Fibroblast of upper back skin (primary cell): Measurements from ENCODE around the gene RIMS4.
"Not testable (repeated sequence)": the region's sequence is repeated elsewhere in the genome, so short reads cannot be mapped to it uniquely, and the experiment has no call there.

Experiments
- DNase-seq: peaks from one replicate; pipeline ENCODE4 v3.0.0-alpha.2; 2013

RIMS4 gene

GRCh38 chr20:44792796-44793195 lies 17.6 kb downstream of the RIMS4 start:
- DNase-seq = no peak

DNA sequence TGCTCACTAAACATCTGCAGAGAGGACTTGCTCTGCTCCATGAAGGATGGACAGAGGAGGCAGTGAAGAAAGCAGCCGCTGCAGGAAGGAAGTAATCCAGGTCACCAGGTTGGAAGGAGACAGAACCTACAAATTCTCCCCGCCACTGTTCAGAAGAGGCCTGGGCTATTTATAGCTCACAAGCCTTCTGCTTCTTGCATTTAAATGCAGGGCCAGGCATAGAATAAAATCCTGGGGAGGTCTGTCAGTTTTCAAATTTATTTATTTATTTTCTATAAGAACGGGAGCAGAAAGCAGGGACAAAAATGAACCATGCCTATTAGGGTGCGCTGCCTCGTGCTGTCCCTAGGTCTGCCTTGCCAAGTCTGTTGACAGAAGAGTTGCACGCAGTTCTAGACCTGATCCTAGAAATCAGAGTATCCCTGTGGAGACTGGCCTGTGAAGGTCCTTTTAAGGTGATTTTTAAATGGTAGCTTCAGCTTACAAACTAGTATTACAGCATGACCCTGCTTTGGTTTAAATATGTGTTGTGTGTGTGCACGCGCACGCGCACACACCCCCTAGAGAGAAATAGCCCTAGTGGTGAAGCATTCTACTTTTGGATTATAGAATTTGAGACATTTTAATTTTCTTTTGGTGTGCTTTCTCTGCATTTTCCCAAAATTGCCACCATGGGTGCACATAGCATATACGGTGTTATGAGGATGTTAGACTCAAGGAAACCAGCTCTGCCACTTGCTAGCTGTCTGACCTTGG lies 19.5 kb downstream of the RIMS4 start:
- no peak for DNase-seq

DNA sequence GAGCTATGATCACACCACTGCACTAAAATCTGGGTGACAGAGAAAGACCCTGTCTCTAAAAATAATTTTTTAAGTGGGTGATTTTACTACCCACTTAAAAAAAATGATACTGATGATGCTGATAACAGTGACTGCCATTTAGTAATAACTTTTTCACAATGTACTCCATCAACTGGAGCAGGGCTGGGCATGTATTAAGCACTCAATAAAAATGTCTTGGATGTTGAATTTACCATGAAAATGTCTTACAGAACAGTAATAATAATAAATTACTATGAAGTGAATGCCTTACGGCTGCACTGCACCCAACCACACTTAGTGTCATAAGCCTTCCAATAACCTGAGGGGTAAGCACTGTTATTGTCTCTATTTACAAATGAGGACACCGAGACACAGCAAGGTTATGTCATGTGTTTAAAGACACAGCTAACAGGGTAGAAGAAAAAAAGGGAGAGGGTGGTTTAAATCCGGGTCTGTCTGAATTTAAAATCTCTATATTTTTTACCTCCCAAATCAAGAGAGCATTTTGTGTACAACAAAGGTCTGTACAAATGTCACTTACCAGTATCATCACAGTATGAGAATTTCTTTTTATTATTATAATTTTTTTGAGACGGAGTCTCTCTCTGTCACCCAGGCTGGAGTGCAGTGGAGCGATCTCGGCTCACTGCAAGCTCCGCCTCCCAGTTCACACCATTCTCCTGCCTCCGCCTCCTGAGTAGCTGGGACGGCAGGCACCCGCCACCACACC lies 21.5 kb downstream of the RIMS4 start:
- no peak for DNase-seq

GRCh38 chr20:44787299-44787698 lies 23.0 kb downstream of the RIMS4 start:
- DNase-seq = no peak

- no peak for DNase-seq
Observed at GRCh38 chr20:44785768-44786167, 24.6 kb downstream of the RIMS4 start.

- no peak for DNase-seq
Observed at GRCh38 chr20:44784688-44785087, 25.7 kb downstream of the RIMS4 start.

GRCh38 chr20:44781791-44782190 lies 28.6 kb downstream of the RIMS4 start:
- DNase-seq = no peak

DNA sequence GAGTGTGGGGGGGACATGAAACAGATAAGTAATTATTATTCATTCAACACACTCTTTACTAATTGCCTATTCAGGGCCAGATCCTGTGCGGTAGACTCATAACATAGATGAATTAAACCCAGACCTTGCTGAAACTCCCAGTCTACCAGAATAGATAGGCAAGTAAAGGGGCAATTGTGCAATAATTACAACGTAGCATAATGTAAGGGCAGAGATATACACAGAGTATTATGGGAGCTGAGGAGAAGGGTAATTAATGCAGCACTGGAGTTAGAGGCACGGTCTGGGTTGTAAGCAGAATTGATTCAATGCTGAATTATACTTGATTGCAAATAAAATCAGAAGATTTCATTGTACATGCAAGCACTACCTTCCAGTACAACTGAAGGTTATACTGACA lies 29.2 kb downstream of the RIMS4 start:
- DNase-seq = no peak

DNA sequence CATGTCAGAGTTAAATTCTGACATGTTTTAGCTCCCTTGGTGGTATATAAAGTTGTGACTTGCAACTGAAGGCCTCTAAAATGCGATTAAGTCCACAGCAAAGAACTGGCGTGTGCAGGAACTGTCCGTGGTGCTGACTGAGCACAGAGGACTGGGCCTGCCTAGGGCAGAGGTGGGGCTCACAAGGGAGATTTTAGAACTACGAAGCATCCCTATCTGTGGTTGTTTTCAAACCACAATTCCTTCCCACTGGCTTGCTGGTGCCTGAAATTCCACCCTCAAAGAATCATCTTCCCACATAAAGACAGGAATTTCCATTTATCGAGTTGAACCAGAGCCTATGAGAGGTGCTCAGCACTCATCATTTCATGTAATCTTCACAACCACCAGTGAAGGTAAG lies 30.1 kb downstream of the RIMS4 start:
- DNase-seq = peak; percentile 54

- DNase-seq = peak; percentile 24
Observed at GRCh38 chr20:44776980-44777379, 33.4 kb downstream of the RIMS4 start.

DNA sequence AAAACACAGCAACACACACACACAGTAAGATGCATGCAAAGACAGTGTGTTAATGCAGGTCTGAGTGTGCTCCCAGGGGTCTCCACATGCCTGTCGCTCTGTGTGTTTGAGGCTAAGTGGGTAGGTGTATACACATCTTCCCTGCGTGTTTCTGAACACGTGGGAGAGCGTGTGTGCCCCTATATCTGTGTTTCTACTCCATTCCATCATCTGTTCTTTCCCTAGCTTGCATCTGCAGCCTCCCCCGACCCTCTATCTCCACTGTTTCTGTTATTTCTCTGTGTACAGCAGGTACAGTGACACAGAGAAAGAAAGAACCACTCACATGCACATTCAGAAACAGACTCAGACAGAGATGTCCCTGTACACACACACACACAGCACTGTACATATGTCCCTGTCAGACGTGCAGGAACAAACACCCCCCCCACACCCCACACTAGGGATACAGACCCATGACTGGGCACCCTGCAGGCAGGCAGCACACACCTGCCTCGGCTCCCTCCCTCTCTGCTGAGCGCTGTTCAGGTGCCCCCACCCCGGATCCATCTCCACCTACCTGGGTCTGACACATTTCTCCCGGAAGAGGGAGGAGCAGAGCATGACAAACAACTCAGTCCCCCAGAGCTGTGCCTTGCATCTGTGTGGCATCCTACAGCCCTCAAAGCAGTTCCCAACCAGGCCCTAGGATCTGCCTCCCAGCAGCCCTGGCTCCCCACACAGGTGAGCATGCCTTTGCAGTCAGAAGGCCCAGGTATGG lies 37.1 kb downstream of the RIMS4 start:
- no peak for DNase-seq

DNA sequence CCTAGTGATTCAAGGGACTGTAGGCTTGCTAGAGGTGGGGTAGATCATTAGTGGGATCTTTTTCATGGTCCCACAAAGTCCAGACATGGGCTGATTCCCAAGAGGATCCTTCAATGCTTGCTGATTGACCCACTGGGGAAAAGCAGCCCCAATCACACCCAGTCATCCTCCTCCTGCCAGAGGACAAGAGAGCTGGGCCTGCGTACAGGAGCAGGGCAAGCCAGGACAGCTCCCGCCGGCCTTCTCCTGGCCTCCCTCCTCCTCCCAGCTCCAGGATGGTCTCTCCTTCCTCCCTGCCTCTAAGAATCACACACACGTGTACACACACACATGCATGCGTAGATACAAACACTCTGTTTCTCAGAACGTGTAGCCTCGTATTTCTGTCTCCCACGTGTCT lies 37.7 kb downstream of the RIMS4 start:
- DNase-seq = no peak

GRCh38 chr20:44771172-44771535 lies 39.2 kb downstream of the RIMS4 start:
- no peak for DNase-seq

DNA sequence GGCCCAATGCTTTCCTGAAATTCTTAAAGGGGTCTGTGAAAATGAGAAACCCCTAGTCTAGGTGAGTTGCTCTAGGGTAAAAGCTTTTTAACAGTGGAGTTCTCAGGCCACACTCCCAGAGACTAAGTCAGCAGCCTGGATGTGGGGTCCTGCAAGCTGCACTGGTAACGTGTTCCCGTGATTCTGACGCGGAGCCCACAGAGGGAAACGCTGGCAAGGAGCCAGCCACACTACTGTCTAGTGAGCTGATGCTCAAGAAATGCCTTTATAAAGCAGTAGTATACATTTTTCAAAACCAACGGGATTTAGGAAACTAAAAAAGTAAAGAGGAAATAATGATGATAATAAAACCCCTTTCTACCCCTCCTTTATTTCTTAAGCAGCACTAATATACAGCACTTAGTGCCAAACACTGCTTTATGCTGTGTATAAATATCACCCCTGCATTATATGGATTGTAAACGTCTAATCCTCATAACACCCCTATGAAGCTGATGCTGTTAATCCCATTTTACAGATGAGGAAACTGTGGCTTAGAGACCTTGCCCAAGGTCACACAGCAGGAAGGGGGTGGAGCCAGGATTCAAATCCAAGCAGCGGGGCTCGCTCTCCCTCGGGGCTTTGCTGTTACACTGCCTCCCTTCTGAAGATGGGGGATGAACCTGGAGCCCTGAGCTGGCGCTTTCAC lies 39.7 kb downstream of the RIMS4 start:
- no peak for DNase-seq

DNA sequence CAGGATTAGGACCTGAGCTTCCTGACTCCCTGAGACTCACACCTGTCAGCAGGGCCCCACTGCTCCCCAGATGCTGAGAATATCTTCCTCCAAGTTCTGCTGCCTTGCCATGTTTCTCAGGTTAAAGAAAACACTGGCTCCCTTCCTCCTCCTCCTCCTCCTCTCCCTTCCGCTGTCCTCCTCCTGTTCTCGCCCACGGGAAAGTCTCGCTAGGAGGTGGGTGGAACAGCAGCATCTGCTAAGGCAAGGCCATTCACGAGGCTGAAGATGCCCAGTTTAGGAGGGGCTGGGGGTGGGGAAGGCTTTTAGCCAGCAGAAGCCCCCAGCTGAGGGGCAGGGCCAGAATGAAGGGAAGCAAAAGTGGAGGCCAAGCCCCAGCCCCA lies 40.9 kb downstream of the RIMS4 start:
- no peak for DNase-seq

DNA sequence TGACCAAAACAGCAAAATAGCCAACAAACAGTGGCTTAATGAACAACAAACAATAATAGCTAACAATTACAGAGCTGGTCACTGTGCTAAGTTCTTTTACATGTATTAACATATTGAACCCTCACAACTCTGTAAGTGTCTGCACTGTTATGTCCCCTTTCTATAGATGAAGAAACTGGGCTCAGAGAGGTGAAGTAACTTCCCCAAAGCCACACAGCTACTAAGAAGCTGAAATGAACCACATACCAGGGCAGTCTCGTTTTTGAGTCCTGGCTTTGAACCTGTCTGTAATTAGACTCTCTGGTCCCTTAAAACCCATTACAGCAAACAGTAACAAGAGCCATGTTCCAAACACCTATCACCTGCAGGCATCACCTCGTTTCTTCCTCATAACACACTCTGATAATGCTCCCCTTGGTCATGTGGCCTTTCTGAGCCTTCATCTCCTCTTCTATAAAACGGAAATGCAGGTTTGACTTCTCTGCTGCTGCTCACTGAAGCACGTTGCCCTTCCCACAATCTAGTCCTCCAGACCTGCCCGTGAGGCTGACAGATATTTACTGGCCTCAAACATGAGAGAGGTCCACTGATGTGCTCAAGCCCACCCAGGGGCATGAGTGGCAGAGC lies 41.4 kb downstream of the RIMS4 start:
- DNase-seq = no peak

DNA sequence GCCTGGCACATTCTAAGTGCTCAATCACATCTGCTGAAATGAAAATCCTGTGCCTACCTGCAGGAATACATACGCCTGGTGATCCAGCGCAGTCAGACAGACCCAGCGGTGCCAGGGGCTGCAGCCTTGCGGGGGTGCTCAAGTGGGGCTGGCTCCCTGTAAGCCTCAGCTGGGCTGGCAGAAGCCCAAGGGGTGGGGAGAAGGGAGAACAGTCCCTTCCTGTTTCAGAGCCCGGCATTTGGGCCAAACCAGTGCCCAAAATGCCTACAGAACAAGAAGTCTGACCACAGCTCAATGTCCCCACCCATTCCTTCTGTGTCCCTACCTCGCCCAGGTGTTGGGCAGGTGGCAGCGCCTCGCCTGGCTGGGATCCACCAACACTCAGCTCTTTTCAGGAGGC lies 42.1 kb downstream of the RIMS4 start:
- no peak for DNase-seq

- DNase-seq = no peak
Observed at GRCh38 chr20:44765701-44766347, 44.5 kb downstream of the RIMS4 start.

DNA sequence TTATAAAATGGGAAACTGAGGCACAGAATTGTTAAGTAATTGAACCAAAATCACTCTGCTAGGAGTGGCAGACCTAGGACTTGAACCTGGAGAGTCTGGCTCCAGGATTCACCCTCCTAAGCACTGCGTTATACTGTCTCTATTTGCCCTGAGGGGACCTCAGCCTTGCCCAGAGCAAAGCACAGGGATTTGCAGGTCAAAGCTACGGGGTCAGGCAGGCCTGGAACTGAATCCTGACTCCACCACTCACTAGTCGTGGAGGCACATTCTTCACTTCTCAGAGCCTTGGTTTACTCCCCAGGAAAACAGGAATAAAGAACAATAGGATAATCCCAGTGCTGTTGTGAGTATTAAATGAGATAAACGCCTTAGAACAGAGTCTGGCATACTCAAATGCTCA lies 45.3 kb downstream of the RIMS4 start:
- DNase-seq = no peak

DNA sequence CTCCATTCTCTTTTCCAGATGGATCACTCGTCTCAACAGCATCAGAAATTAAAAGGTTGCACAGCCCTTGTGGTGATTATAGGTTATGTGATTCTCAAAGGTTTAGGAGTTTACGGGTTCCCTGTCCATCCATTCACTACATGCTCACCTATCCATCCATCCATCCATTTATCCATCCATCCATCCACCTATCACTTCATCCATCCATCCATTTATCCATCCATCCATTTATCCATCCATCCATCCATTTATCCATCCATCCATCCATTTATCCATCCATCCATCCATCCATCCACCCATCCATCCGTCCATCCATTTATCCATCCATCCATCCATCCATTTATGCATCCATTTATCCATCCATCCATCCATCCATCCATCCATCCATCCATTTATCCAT lies 46.5 kb downstream of the RIMS4 start:
- not testable (repeated sequence) for DNase-seq

DNA sequence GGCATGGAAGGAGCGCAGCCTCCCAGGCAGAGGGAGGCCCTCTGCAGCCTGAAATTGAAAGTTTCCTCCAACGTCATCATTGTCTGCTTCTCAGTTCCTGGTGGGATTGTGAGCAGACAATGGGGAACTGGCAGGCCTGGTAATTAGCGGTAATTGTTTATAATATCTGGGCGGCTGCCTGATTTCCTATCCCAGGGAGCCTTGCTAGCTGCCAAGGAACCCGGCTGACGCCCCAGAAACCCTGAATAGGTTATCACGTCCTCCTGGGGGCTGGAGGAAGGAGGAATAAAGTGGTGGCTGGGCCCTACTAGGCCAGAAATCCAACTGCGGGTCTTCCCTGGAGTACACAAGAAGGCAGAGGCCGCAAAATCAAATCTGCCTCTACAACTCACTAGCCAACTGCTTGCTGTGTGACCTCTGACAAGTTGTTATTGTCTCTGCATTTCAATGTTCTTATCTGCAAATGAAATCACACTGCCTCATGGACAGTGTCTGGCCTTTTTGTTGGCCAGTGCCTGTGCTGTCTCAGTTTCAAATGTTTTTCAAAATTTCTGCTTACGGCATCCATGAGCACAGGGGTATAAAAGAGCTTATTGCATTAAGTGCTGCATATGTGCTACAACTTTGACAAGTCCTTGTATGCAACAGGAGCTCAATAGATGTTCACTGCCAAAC lies 47.7 kb downstream of the RIMS4 start:
- DNase-seq = no peak

DNA sequence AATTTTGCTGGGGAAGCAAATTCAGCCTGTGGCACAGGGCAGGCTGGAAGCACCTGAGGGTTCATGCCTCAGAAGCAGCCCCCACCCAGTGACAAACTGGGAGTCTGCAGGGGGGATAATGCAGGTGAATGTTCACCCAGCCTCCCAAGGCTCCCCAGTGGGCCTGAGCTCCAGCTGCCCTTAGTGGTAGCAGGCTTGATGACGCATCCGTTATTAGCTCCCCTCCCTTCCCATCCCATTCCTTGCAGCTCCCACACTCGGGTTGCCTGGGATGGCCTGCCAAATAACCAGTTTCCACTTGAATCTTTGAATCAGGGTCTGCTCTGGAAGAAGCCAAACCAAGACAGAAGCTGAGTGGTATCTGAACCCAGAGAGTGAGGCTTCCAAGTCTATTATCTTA lies 48.9 kb downstream of the RIMS4 start:
- no peak for DNase-seq
